ENCODE data around the gene TMTC1. TPM values are rescaled to one million over a fixed set of nuclear protein-coding genes. Genes with fewer than 3 reads are reported as not detected.

TMTC1 gene
- total and polyA plus RNA-seq, 2 of the 8 experiments (the other 6 are each of a cell fraction or from before 2014, with no cell fraction given) = 15.4 to 20.8 TPM

DNA sequence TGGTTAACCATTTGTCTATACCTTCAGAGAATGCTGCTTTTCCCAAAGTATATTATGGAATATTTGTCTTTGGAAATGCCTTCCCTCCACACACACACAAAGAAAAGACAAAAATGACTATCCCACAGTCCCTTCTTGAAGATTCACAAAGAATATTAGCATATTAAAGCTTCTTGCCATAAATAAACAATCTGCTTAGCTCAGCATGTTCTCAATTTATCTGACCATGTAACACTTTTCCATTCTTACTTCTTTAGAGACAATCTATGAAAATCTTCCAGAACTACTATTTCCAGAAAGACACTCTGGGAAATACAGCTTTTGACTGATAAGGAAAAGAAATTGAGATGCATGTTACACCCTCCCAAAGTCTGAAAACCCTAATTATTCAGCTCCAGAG is 227.4 kb downstream of the TMTC1 start:
- no peak overlapping the region for H3K18ac ChIP-seq (ENCODE audit: extremely low read depth, low read length)
- no peak overlapping the region for H3K23ac ChIP-seq (ENCODE audit: insufficient read length)
- DNase-seq (ENCODE audit: low read depth in 1 of 2, low spot score in 2 of 2) = no peak
- no peak overlapping the region for H2AK5ac ChIP-seq (ENCODE audit: low read depth, low read length)
- no peak for TF ChIP-seq NRF1 (IDR thresholded peaks at IDR 0.05; ENCODE audit: low read depth, low read length)
- TF ChIP-seq SIN3A (conservative IDR thresholded peaks at IDR 0.05 in 1 of 2, IDR thresholded peaks at IDR 0.05 in 1 of 2; ENCODE audit: low read depth in 1 of 2, low read length in 2 of 2) = no peak
- TF ChIP-seq NANOG (IDR thresholded peaks at IDR 0.05; ENCODE audit: insufficient read depth, low read depth, low read length, poor library complexity, severe bottlenecking) = no peak
- no peak overlapping the region for H4K91ac ChIP-seq (replicated peaks; ENCODE audit: insufficient read length, low read length)
- H3K79me1 ChIP-seq (ENCODE audit: low read depth, low read length) = no peaks in the 10 kb centered on the region
- no peak overlapping the region for H3K27ac ChIP-seq (ENCODE audit: low read depth, low read length)
- no peaks in the 10 kb centered on the region for H3K36me3 ChIP-seq (ENCODE audit: control insufficient read depth in 2 of 4, insufficient read depth in 4 of 4, low read length in 3 of 4)
- H2BK5ac ChIP-seq (ENCODE audit: low read depth, low read length) = no peak overlapping the region
- CTCF ChIA-PET (ENCODE audit: partially characterized antibody) = interaction anchor here (1.0 to 1.5 kb wide), 4 partner anchors 27 to 345 kb away, joined by 3 to 4 read pairs (median 3); no protein-coding TSS in a partner anchor
- H3K56ac ChIP-seq (replicated peaks; ENCODE audit: insufficient read length, low read depth, low read length) = no peak overlapping the region
- no peak overlapping the region for H2BK20ac ChIP-seq (ENCODE audit: low read length)
- H3K4ac ChIP-seq (replicated peaks; ENCODE audit: insufficient read length, low read depth, low read length) = no peak overlapping the region
- POLR2A ChIA-PET (ENCODE audit: partially characterized antibody) = no interaction called here
- no peaks in the 10 kb centered on the region for H4K20me1 ChIP-seq (replicated peaks in 1 of 2; ENCODE audit: control insufficient read depth in 1 of 2, insufficient read depth in 2 of 2, low read length in 2 of 2)
- no peak overlapping the region for H3K9ac ChIP-seq (replicated peaks in 1 of 4; ENCODE audit: extremely low read depth in 1 of 4, low read depth in 3 of 4, low read length in 3 of 4)
- H3K79me2 ChIP-seq (ENCODE audit: control insufficient read depth in 1 of 2, insufficient read depth in 2 of 2, low read length in 2 of 2) = no peaks in the 10 kb centered on the region
- no peak overlapping the region for H2BK15ac ChIP-seq (ENCODE audit: low read length)
- no peak overlapping the region for H3K4me3 ChIP-seq (ENCODE audit: extremely low read depth in 1 of 4, insufficient read depth in 2 of 4, low read depth in 3 of 4, low read length in 4 of 4)
- H3K23me2 ChIP-seq (ENCODE audit: low read depth, low read length) = no peaks in the 10 kb centered on the region
- H3K14ac ChIP-seq (ENCODE audit: insufficient read length) = no peak overlapping the region
- H2AFZ ChIP-seq (ENCODE audit: low read length) = no peak overlapping the region
- H2BK120ac ChIP-seq (replicated peaks; ENCODE audit: low read depth, low read length) = no peak overlapping the region
- peaks cover 0 to 3% (median 1%) of the 10 kb centered on the region in 4 experiments; a peak in 2 of 7 replicates for H3K4me1 ChIP-seq (replicated peaks in 1 of 4; ENCODE audit: control insufficient read depth in 3 of 4, insufficient read depth in 4 of 4, low read length in 3 of 4)
- no peak overlapping the region for H2BK12ac ChIP-seq (ENCODE audit: low read depth, low read length)
- no peaks in the 10 kb centered on the region for H3K9me3 ChIP-seq (ENCODE audit: insufficient read depth in 2 of 2, low read depth in 1 of 2, low read length in 1 of 2)
- H3K4me2 ChIP-seq (ENCODE audit: insufficient read depth in 1 of 2, low read depth in 2 of 2, low read length in 2 of 2) = no peak overlapping the region
- FAIRE-seq = no peak
- no peak overlapping the region for H4K8ac ChIP-seq (ENCODE audit: extremely low read depth, insufficient read depth, low read length)
- no peaks in the 10 kb centered on the region for H3K27me3 ChIP-seq (replicated peaks in 1 of 4; ENCODE audit: control insufficient read depth in 3 of 4, extremely low read depth in 1 of 4, insufficient read depth in 3 of 4, low read length in 3 of 4)
- H4K5ac ChIP-seq (ENCODE audit: insufficient read length, low read depth, low read length) = no peak overlapping the region
